Activated CD4-positive, alpha-beta T cell treated with anti-CD3 and anti-CD28 coated beads, Interleukin-2, Interleukin-6, amounts not matched to agents 100 ng/mL and 50 ng/mL, durations not matched to agents 16 hours and 8 hours (primary cell): ENCODE measurements around the gene SNTG2.
"Not testable (repeated sequence)": the region's sequence is repeated elsewhere in the genome, so short reads cannot be mapped to it uniquely, and the experiment has no call there.

ENCODE experiments used
- DNase-seq: peaks from one replicate; pipeline ENCODE4 v3.0.0-alpha.2; 2020

Gene SNTG2

DNA sequence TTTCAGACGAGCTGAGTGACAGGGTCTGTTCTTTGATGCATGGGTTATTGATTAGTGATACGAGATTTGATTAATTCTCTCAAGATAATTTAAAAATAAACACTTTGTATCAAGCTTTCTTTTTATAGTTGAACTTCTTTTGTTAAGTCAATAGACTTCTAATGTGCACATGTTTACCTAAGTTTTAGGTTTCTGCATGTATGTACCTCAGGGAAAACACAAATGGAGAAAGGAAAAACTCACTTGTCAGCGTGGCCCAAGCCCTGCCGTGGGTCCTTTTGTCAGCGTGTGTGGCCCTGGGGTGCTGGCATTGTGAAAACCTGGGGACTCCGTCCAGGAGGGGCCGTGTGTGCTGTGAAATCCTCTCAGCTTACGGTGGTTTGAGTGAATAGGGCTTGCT is 153.7 kb downstream of the SNTG2 start:
- no peak for DNase-seq

DNA sequence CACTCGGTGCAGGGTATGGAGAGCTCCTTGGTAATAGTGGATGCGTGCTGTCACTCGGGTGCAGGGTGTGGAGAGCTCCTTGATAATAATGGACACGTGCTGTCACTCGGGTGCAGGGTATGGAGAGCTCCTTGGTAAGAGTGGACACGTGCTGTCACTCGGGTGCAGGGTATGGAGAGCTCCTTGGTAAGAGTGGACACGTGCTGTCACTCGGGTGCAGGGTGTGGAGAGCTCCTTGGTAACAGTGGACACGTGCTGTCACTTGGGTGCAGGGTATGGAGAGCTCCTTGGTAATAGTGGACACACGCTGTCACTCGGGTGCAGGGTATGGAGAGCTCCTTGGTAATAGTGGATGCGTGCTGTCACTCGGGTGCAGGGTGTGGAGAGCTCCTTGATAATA is 155.7 kb downstream of the SNTG2 start:
- not testable (repeated sequence) for DNase-seq

- no peak for DNase-seq
Measured at GRCh38 chr2:1115843-1116539, 165.3 kb downstream of the SNTG2 start.

DNA sequence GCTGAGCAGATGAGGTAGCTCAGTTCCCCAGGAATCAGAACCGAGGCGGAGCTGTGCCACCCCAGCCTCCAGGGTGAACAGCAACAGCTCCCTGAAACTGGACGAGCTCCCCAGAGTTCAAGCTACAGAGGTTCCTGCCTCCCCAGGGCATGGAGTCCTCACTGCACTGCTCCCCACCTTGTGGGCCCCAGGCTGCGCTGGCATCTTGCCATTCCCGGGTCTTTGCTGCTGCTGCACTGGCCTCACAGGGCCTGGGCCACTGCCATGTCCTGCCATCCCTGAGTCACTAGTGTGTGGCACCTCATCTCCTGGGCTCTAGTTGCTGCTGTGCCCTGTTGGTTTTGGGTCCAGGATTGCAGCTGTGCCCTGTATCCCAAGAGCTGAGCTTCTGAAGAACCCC is 166.9 kb downstream of the SNTG2 start:
- no peak for DNase-seq

GRCh38 chr2:1125217-1125616 is 174.6 kb downstream of the SNTG2 start:
- DNase-seq, result no peak

DNA sequence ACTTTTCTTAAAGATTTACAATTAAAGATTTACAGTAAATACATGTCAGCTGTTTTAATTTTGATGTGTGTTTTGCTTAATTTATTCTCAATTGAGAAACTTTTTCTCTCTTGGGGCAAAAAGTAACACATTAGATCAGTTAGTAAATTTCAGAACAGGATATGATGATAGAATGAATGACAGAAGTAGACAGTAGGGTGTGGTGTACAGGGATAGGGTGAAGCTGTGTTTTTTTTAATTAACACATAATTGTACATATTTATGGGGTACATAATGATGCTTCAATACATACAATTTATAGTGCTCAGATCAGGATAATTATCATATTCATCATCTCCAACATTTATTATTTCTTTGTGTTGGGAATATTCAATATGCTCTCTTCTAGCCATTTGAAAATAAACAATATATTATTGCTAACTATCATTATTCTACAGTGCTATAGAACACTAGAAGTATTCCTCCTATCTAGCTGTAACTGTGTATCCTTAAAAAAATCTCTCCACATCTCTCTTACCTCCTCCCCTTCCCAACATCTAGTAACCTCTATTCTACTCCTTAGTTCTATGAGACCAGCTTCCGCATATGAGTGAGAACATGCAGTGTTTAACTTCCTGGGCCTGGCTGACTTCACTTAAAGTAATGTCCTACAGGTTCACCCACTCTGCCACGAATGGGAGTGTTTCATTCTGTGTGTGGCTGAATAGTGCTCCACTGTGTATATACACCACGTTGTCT is 175.2 kb downstream of the SNTG2 start:
- DNase-seq, result no peak

GRCh38 chr2:1129982-1130381 is 179.3 kb downstream of the SNTG2 start:
- DNase-seq, result no peak

DNA sequence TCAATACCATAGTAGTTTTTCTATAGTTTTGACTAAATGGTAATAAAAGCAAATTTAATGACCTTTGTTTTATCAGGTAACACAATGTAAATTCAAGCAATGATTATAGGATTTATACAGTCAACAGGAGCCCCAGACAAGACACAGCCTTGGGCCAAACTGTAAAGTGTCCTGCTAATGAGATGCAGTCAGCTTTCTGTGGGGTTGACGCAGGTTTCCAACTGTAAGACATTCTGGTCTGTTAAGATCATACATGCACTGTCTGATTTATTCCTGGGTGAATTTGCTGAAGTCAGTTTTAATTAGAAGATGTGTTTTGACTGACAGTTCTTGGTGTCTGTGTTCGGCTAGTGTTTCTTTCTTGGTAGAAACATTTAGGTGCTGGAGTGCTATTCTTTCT is 180.3 kb downstream of the SNTG2 start:
- no peak for DNase-seq

DNA sequence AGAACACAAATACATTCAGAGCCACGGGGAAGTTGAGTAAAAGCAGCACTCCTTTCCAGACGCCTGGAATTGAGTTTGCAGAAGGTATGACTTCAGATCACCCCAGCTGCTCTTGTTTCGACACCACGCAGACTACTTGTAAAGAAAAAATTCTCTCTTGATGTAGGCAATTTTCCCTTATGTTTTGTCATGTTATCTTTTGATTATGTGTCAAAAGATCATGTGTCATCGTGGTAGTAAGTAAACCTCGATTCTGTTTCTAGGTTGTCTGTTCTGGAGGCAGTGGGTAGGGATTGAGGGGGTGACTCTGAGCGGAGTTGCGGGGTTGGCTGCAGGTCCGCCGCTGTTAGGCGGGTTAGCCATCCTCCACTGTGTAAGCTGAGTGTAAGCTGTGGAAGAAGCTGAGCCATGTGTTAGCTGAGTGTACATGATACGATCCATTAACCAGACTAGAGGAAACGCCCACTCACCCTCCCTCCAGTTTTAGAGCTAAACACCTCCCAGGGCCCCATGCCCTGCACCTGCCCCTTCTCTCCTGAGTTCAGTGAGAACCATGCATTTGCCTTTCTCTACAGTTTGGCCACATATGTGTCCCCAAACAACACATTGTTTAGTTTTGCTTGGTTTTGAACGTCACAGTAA is 181.8 kb downstream of the SNTG2 start:
- DNase-seq, result no peak

- DNase-seq, result not testable (repeated sequence)
Measured at GRCh38 chr2:1133896-1134295, 183.2 kb downstream of the SNTG2 start.

DNA sequence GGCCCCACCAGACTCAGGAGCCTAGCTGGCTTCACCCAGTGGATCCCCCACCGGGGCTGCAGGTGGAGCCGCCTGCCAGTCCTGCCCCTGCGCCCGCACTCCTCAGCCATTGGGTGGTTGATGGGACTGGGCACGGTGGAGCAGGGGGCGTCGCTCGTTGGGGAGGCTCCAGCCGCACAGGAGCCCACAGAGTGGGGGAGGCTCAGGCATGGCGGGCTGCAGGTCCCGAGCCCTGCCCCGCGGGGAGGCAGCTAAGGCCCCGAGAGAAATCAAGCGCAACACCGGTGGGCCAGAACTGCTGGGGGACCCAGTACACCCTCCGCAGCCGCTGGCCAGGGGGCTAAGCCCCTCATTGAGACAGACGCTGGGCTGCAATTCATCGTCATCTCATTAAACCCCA is 184.0 kb downstream of the SNTG2 start:
- DNase-seq, result no peak

- no peak for DNase-seq
Measured at GRCh38 chr2:1136067-1136466, 185.4 kb downstream of the SNTG2 start.

DNA sequence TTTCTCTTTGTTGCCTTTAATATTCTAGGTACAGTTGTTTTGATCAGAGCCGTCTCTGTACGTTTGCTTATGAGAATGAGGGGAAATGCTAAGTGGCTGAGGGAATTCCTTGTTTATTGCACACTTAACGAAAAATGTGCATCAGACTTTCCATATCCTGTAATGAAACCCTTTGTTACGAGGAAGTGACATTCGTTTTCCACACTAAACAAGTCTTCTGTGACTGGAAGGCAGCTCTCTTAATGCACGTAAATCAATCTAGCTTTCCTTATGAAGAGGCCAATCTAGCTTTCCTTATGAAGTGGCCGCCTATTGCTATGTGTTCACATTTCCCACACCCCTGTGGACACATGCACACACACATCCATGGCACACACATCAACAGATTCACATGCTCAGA is 186.2 kb downstream of the SNTG2 start:
- DNase-seq, result no peak

DNA sequence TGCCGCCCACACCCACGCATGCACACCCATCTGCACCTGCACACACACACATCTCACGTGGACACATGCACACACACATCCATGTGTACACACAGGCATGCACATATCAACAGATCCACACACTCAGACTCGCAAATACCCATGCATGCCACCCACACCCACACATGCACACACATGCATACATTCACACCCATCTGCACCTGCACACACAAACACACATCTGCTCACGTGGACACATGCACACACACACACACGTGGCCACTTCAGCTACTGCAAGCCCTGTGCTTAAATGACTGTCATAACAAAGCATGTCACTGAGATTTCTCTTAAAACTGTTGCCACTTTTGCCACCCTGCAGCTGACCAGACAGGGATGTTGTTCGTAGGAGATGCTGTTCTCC is 186.6 kb downstream of the SNTG2 start:
- no peak for DNase-seq

DNA sequence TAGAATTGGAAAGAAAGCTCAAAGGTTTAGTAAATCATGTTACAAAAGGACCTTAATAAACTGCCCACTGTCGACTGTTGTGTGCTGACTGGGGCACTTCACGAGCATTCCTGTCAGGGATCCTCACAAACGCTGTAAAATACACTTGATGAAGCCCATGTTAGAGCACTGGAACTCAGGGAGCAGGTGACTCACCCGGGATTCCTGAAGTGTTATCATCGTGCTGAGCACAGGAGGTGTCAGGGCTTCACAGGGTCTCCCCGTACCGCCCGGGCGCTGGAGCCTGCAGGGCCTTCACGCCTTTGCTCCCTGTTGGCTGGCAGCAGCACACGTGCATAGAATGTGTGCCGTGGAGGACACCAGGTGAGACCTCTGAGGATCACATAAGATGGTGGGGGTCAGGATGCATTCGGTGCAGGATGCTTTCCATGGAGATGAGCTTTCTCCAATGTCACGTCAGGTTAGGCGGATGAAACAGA is 187.3 kb downstream of the SNTG2 start:
- DNase-seq, result no peak

GRCh38 chr2:1140389-1141003 is 189.8 kb downstream of the SNTG2 start:
- peak; percentile 44 for DNase-seq

DNA sequence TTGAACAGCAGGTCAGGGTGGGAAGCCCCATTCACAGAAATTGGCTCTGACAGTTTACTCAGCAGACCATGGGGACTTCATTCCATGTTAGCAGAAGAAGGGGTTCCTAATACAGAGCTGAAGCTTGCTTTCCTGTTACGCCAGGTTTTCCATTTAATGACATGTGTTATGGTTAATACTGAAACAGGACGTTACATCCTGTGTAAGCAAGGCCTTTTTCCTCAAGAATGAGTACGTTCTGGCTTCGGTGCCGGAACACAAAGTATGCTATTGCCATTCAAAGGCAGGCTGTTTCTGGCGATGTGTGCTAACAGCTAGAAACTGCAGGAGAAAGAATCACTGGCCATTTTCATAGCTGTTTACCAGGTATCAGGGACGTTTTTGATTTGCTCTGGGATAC is 190.4 kb downstream of the SNTG2 start:
- no peak for DNase-seq

- DNase-seq, result no peak
Measured at GRCh38 chr2:1143129-1143528, 192.5 kb downstream of the SNTG2 start.

GRCh38 chr2:1147873-1148612 is 197.4 kb downstream of the SNTG2 start:
- no peak for DNase-seq

DNA sequence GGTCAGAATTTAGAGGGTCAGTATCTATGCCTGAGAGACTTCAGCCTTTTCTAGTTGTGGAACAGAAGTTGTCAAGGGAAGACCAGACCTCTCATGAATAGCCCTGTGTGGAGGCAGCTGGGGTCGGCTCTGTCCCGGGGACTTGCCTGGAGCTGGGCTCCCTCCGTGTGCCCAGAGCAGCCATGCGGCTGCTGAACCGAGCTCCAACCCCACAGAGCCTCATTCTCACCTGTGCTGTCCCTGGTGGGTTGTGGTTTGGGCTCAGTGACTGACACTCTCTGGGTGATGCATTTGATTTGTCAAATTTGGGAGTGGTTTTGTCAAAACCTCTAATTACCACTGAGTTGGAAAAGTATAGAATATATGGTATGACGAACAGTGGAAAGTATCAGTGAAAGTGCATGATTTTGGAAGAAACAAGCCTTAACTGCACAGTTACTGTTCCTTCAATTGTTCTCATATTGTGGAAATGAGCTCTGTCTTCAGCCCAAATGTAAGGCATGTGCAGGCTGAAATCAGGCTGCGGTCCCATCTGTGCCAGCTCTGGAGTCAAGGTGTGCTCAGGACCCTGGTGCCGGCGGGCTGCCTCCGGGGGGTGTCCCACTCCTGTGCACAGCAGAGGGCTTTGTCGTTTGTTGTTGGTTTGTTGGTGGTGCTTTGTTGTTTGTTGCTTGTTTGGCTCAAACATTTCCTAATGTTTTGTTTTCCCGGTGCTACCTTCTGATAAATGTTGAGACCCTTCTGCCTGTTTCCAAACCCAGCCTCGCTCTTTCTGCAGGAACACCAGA is 200.3 kb downstream of the SNTG2 start:
- DNase-seq, result no peak

GRCh38 chr2:1152375-1152774 is 201.7 kb downstream of the SNTG2 start:
- no peak for DNase-seq

DNA sequence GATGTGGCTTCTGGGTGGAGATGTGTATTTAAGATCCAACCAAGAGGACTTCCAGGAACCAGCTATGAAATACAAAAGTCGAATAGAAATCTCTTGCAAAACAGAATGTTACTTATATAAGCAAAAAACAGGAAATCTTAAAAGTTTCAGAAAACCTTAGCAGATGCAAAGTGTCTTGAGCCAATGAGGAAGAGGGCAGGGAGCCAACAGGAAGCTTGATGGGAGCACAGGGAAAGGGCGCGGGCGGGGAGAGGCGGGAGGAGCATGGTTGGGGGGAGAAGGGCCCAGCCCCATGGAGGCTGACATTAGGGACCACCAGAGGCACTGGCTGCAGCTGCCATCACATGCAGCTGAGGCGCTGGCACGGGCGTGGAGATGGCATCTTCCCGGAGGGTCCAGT is 203.3 kb downstream of the SNTG2 start:
- DNase-seq, result no peak
